Measurements from ENCODE around the gene DCAF12.
"Not testable (repeated sequence)": the region's sequence is repeated elsewhere in the genome, so short reads cannot be mapped to it uniquely, and the experiment has no call there.

DCAF12 gene

GRCh38 chr9:34059281-34059680, 67.2 kb downstream of the DCAF12 start:
- DNase-seq: no peak

- no peak for DNase-seq
Measured at GRCh38 chr9:34049630-34050384, 76.7 kb downstream of the DCAF12 start.

- peak; percentile 83 to 92 for DNase-seq
Measured at GRCh38 chr9:34048727-34049629, 77.5 kb downstream of the DCAF12 start, which contains the start of gene UBAP2. Gene UBAP2, minus strand, starts transcription at chr9:34048887. Its CDS starts 31,739 bp downstream, at chr9:34017148.

- peak in 1 of 2 experiments; percentile 26 for DNase-seq
Measured at GRCh38 chr9:34047864-34048726, 78.4 kb downstream of the DCAF12 start.

GRCh38 chr9:34046784-34047379, 79.6 kb downstream of the DCAF12 start:
- DNase-seq: peak in 1 of 2 experiments; percentile 12

GRCh38 chr9:34045903-34046302, 80.6 kb downstream of the DCAF12 start:
- DNase-seq: no peak

GRCh38 chr9:34042074-34042473, 84.4 kb downstream of the DCAF12 start:
- not testable (repeated sequence) for DNase-seq

- not testable (repeated sequence) for DNase-seq
Measured at GRCh38 chr9:34038851-34039250, 87.6 kb downstream of the DCAF12 start.

- no peak for DNase-seq
Measured at GRCh38 chr9:34037626-34038025, 88.9 kb downstream of the DCAF12 start.

- no peak for DNase-seq
Measured at GRCh38 chr9:34036625-34037024, 89.9 kb downstream of the DCAF12 start.

Data from SW 1271 (cell line).